BLaER1 treated with 17β-estradiol and CSF1 and Interleukin-3, amounts not matched to agents 10 nM and 100 nM (cell line): ENCODE data around the gene KRTAP29-1.
"Not testable (repeated sequence)": the region's sequence is repeated elsewhere in the genome, so short reads cannot be mapped to it uniquely, and the experiment has no call there.

Experiments
- H3K27ac ChIP-seq, 11 experiments: shearing (Covaris generic); formaldehyde crosslinking; 2 replicates each; pipeline ENCODE4 v1.8.1; 2022
- H3K27me3 ChIP-seq, 11 experiments: shearing (Covaris generic); formaldehyde crosslinking; 2 replicates each; pipeline ENCODE4 v1.8.1; 2022
- H3K36me3 ChIP-seq, 11 experiments: shearing (Covaris generic); formaldehyde crosslinking; 2 replicates each; pipeline ENCODE4 v1.8.1; 2022
- H3K4me1 ChIP-seq, 10 experiments: shearing (Covaris generic); formaldehyde crosslinking; 2 replicates each; pipeline ENCODE4 v1.8.1; 2022
- H3K4me2 ChIP-seq, 11 experiments: shearing (Covaris generic); formaldehyde crosslinking; 2 replicates each; pipeline ENCODE4 v1.8.1; 2022
- H3K4me3 ChIP-seq, 10 experiments: shearing (Covaris generic); formaldehyde crosslinking; 2 replicates each; pipeline ENCODE4 v1.8.1; 2022
- H3K9ac ChIP-seq, 11 experiments: shearing (Covaris generic); formaldehyde crosslinking; 2 replicates each; pipeline ENCODE4 v1.8.1; 2022
- H3K9me3 ChIP-seq, 11 experiments: shearing (Covaris generic); formaldehyde crosslinking; replicated peaks in 1 of 11; 2 replicates each; pipeline ENCODE4 v1.8.1; 2022
- H4K20me1 ChIP-seq, 11 experiments: shearing (Covaris generic); formaldehyde crosslinking; 2 replicates each; pipeline ENCODE4 v1.8.1; 2022
- Cebpa-rat ChIP-seq, 11 experiments: shearing (Covaris generic); IDR thresholded peaks; 2 replicates each; pipeline ENCODE4 v1.8.1; 2022

The KRTAP29-1 gene

GRCh38 chr17:41267711-41268110 is 34.9 kb downstream of the KRTAP29-1 start:
- no peak overlapping the region for H3K4me2 ChIP-seq
- no peak for TF ChIP-seq Cebpa-rat (IDR thresholded peaks at IDR 0.05)
- no peaks in the 10 kb centered on the region for H3K36me3 ChIP-seq
- H3K27me3 ChIP-seq, result no peaks in the 10 kb centered on the region
- no peaks in the 10 kb centered on the region for H4K20me1 ChIP-seq
- H3K4me1 ChIP-seq, result peaks cover 0 to 9% (median 0%) of the 10 kb centered on the region in 10 experiments; a peak in 3 of 20 replicates
- no peaks in the 10 kb centered on the region for H3K9me3 ChIP-seq
- H3K27ac ChIP-seq, result no peak overlapping the region
- H3K9ac ChIP-seq, result no peak overlapping the region
- H3K4me3 ChIP-seq, result no peak overlapping the region

GRCh38 chr17:41265078-41265477 is 37.6 kb downstream of the KRTAP29-1 start, which contains the start of gene KRTAP9-6:
Gene KRTAP9-6 (plus strand): TSS chr17:41265378. CDS start chr17:41265378, 0 bp downstream.
- Histone ChIP-seq H3K4me1 (peaks cover 0 to 12% (median 0%) of the 10 kb centered on the region in 10 experiments; a peak in 3 of 20 replicates), H3K36me3 (no peaks in the 10 kb centered on the region), H3K27me3 (no peaks in the 10 kb centered on the region), H3K9me3 (no peaks in the 10 kb centered on the region), H3K9ac (no peak within 1 kb of the TSS), H3K27ac (no peak within 1 kb of the TSS), H3K4me2 (peak within 1 kb of the TSS in 2 of 11 experiments; percentile 34; a peak in 4 of 22 replicates), H4K20me1 (no peaks in the 10 kb centered on the region), H3K4me3 (no peak within 1 kb of the TSS)
- TF ChIP-seq Cebpa-rat (IDR thresholded peaks at IDR 0.05), result no peak

GRCh38 chr17:41264599-41264998 is 38.1 kb downstream of the KRTAP29-1 start:
- Histone ChIP-seq H3K4me1 (peaks cover 0 to 13% (median 0%) of the 10 kb centered on the region in 10 experiments; a peak in 3 of 20 replicates), H3K36me3 (no peaks in the 10 kb centered on the region), H3K9me3 (no peaks in the 10 kb centered on the region), H3K27me3 (no peaks in the 10 kb centered on the region), H3K4me2 (peak overlapping the region in 2 of 11 experiments; percentile 34; a peak in 4 of 22 replicates), H3K27ac (no peak overlapping the region), H3K4me3 (no peak overlapping the region), H4K20me1 (no peaks in the 10 kb centered on the region), H3K9ac (no peak overlapping the region)
- no peak for TF ChIP-seq Cebpa-rat (IDR thresholded peaks at IDR 0.05)

- no peaks in the 10 kb centered on the region for H4K20me1 ChIP-seq
- no peak overlapping the region for H3K4me2 ChIP-seq
- H3K9me3 ChIP-seq, result no peaks in the 10 kb centered on the region
- peaks cover 0 to 13% (median 0%) of the 10 kb centered on the region in 10 experiments; a peak in 3 of 20 replicates for H3K4me1 ChIP-seq
- H3K27me3 ChIP-seq, result no peaks in the 10 kb centered on the region
- H3K36me3 ChIP-seq, result no peaks in the 10 kb centered on the region
- H3K4me3 ChIP-seq, result no peak overlapping the region
- no peak overlapping the region for H3K27ac ChIP-seq
- H3K9ac ChIP-seq, result no peak overlapping the region
- no peak for TF ChIP-seq Cebpa-rat (IDR thresholded peaks at IDR 0.05)
Observed at GRCh38 chr17:41263212-41263611, 39.4 kb downstream of the KRTAP29-1 start.

GRCh38 chr17:41258406-41258805 is 44.2 kb downstream of the KRTAP29-1 start:
- Histone ChIP-seq H3K36me3 (no peaks in the 10 kb centered on the region), H3K27me3 (no peaks in the 10 kb centered on the region), H3K4me3 (no peak overlapping the region)

GRCh38 chr17:41256291-41256685 is 46.4 kb downstream of the KRTAP29-1 start:
- no peak overlapping the region for H3K27ac ChIP-seq
- H3K4me3 ChIP-seq, result no peak overlapping the region
- no peak for TF ChIP-seq Cebpa-rat (IDR thresholded peaks at IDR 0.05)
- H3K4me1 ChIP-seq, result 0 out of 20 replicates have a peak, but pooled peaks cover 0 to 8% (median 0%) of the 10 kb centered on the region in 10 experiments
- H3K27me3 ChIP-seq, result no peaks in the 10 kb centered on the region
- H3K36me3 ChIP-seq, result no peaks in the 10 kb centered on the region
- H4K20me1 ChIP-seq, result no peaks in the 10 kb centered on the region
- H3K9me3 ChIP-seq, result no peaks in the 10 kb centered on the region; a peak in 1 of 22 replicates
- no peak overlapping the region for H3K9ac ChIP-seq
- no peak overlapping the region for H3K4me2 ChIP-seq

More at GRCh38 chr17:41258406-41258805, 44.2 kb downstream of the KRTAP29-1 start:
- no peak overlapping the region for H3K27ac ChIP-seq
- 0 out of 20 replicates have a peak, but pooled peaks cover 0 to 4% (median 0%) of the 10 kb centered on the region in 10 experiments for H3K4me1 ChIP-seq
- no peaks in the 10 kb centered on the region; a peak in 1 of 22 replicates for H3K9me3 ChIP-seq
- H3K9ac ChIP-seq, result no peak overlapping the region
- H4K20me1 ChIP-seq, result no peaks in the 10 kb centered on the region
- TF ChIP-seq Cebpa-rat (IDR thresholded peaks at IDR 0.05), result no peak
- H3K4me2 ChIP-seq, result no peak overlapping the region

GRCh38 chr17:41255381-41256290 is 47.0 kb downstream of the KRTAP29-1 start, which contains the start of gene KRTAP9-9:
Gene KRTAP9-9 (plus strand): TSS chr17:41255384.
- H3K4me2 ChIP-seq, H3K27me3 ChIP-seq, H3K36me3 ChIP-seq, H3K9ac ChIP-seq, H3K4me3 ChIP-seq, H3K27ac ChIP-seq, H4K20me1 ChIP-seq, H3K9me3 ChIP-seq, H3K4me1 ChIP-seq: not testable (repeated sequence)

GRCh38 chr17:41254861-41255260 is 47.8 kb downstream of the KRTAP29-1 start:
- Histone ChIP-seq H3K4me1 (peaks cover 0 to 4% (median 0%) of the 10 kb centered on the region in 10 experiments; a peak in 1 of 20 replicates), H3K9ac (no peak overlapping the region), H3K4me2 (no peak overlapping the region), H4K20me1 (no peaks in the 10 kb centered on the region), H3K36me3 (no peaks in the 10 kb centered on the region), H3K9me3 (no peaks in the 10 kb centered on the region; a peak in 1 of 22 replicates), H3K4me3 (no peak overlapping the region), H3K27me3 (no peaks in the 10 kb centered on the region), H3K27ac (no peak overlapping the region)
- TF ChIP-seq Cebpa-rat (IDR thresholded peaks at IDR 0.05), result no peak
